Right forelimb (tissue), 1 donor: ENCODE data around the gene TMEM185B.
"Not testable (repeated sequence)": the region's sequence is repeated elsewhere in the genome, so short reads cannot be mapped to it uniquely, and the experiment has no call there.

ENCODE experiments used
- DNase-seq: peaks from one replicate; pipeline ENCODE4 v3.0.0-alpha.2; 2018

TMEM185B gene

GRCh38 chr2:120204945-120205670 lies 18.1 kb downstream of the TMEM185B start:
- DNase-seq, result no peak

- no peak for DNase-seq
Observed at GRCh38 chr2:120204417-120204816, 18.8 kb downstream of the TMEM185B start.

GRCh38 chr2:120204022-120204405 lies 19.2 kb downstream of the TMEM185B start:
- DNase-seq, result no peak

- DNase-seq, result no peak
Observed at GRCh38 chr2:120203251-120204021, 19.8 kb downstream of the TMEM185B start.

GRCh38 chr2:120199817-120200459 lies 23.3 kb downstream of the TMEM185B start:
- DNase-seq, result not testable (repeated sequence)

GRCh38 chr2:120195553-120195952 lies 27.6 kb downstream of the TMEM185B start:
- no peak for DNase-seq

- DNase-seq, result no peak
Observed at GRCh38 chr2:120192280-120192679, 30.9 kb downstream of the TMEM185B start.

- DNase-seq, result no peak
Observed at GRCh38 chr2:120189189-120189588, 34.0 kb downstream of the TMEM185B start.

- DNase-seq, result no peak
Observed at GRCh38 chr2:120182019-120182560, 41.1 kb downstream of the TMEM185B start.

GRCh38 chr2:120180066-120180465 lies 43.1 kb downstream of the TMEM185B start:
- no peak for DNase-seq

GRCh38 chr2:120179396-120179795 lies 43.8 kb downstream of the TMEM185B start:
- DNase-seq, result no peak

- no peak for DNase-seq
Observed at GRCh38 chr2:120177973-120178372, 45.2 kb downstream of the TMEM185B start.

GRCh38 chr2:120177001-120177621 lies 46.1 kb downstream of the TMEM185B start:
- DNase-seq, result no peak

- no peak for DNase-seq
Observed at GRCh38 chr2:120176526-120176925, 46.7 kb downstream of the TMEM185B start.

- no peak for DNase-seq
Observed at GRCh38 chr2:120174963-120175581, 48.1 kb downstream of the TMEM185B start.
